H1 (cell line): Measurements from ENCODE around the gene UNC5B. TPM values are rescaled to one million over a fixed set of nuclear protein-coding genes. Genes with fewer than 3 reads are reported as not detected.

ENCODE experiments used
- CTCF ChIA-PET: fragments of 300-600 bp; sonication (Branson Sonifier 250); formaldehyde crosslinking; loops from one replicate; lab custom pipeline; 2021; ENCODE audit not compliant: partially characterized antibody; lab: Charles Lee
- POLR2A ChIA-PET: fragments of 300-600 bp; sonication (Branson Sonifier 250); formaldehyde crosslinking; loops from one replicate; lab custom pipeline; 2021; ENCODE audit warnings: inconsistent platforms; ENCODE audit not compliant: partially characterized antibody; lab: Charles Lee
- DNase-seq, 2 experiments: peaks; one replicate each; pipeline versions ENCODE4 v3.0.0 to v3.0.0-alpha.2; 2010 to 2022; ENCODE audit warnings: low spot score in 2 of 2, low read depth in 1 of 2, mixed read lengths in 1 of 2
- FAIRE-seq: peaks from 2 replicates; lab custom pipeline; 2011; peaks lifted over from hg19 to GRCh38; lab: Jason Lieb, UNC
- H2AFZ ChIP-seq: 2 replicates; pipeline ENCODE4 v1.8.1; 2012; ENCODE audit warnings: low read length, inconsistent platforms
- H2AK5ac ChIP-seq: 2 replicates; pipeline ENCODE4 v1.6.1; 2013; ENCODE audit warnings: low read depth, low read length
- H2BK120ac ChIP-seq: replicated peaks from 2 replicates; pipeline ENCODE3; 2013; ENCODE audit warnings: low read depth, low read length, inconsistent platforms
- H2BK12ac ChIP-seq: 2 replicates; pipeline ENCODE4 v1.6.1; 2013; ENCODE audit warnings: low read depth, low read length
- H2BK15ac ChIP-seq: 2 replicates; pipeline ENCODE4 v1.6.1; 2013; ENCODE audit warnings: low read length
- H2BK20ac ChIP-seq: 2 replicates; pipeline ENCODE4 v1.6.1; 2013; ENCODE audit warnings: low read length
- H2BK5ac ChIP-seq: 2 replicates; pipeline ENCODE4 v1.6.1; 2013; ENCODE audit warnings: low read depth, low read length
- H3K14ac ChIP-seq: 2 replicates; pipeline ENCODE4 v1.6.1; 2013; ENCODE audit warnings: inconsistent platforms; ENCODE audit not compliant: insufficient read length
- H3K18ac ChIP-seq: 2 replicates; pipeline ENCODE4 v1.6.1; 2013; ENCODE audit warnings: low read length; ENCODE audit errors: extremely low read depth
- H3K23ac ChIP-seq: 2 replicates; pipeline ENCODE4 v1.6.1; 2013; ENCODE audit warnings: inconsistent platforms; ENCODE audit not compliant: insufficient read length
- H3K23me2 ChIP-seq: 2 replicates; pipeline ENCODE4 v1.6.1; 2013; ENCODE audit warnings: low read depth, low read length
- H3K27ac ChIP-seq: 2 replicates; pipeline ENCODE4 v1.6.1; 2011; ENCODE audit warnings: low read depth, low read length, inconsistent platforms
- H3K27me3 ChIP-seq, 4 experiments: replicated peaks in 1 of 4; 1 replicate in 1 of 4; 2 replicates in 3 of 4; pipeline versions ENCODE4 v1.6.1 to v1.8.1; 2011 to 2013; ENCODE audit warnings: low read length in 3 of 4, mild to moderate bottlenecking in 3 of 4, inconsistent platforms in 2 of 4, mixed read lengths in 2 of 4, moderate library complexity in 1 of 4; ENCODE audit not compliant: control insufficient read depth in 3 of 4, insufficient read depth in 3 of 4; ENCODE audit errors: extremely low read depth in 1 of 4
- H3K36me3 ChIP-seq, 4 experiments: 2 replicates each; pipeline versions ENCODE4 v1.6.1 to v1.8.1; 2011 to 2013; ENCODE audit warnings: mild to moderate bottlenecking in 4 of 4, low read length in 3 of 4, moderate library complexity in 2 of 4, control low read depth in 1 of 4, inconsistent platforms in 1 of 4; ENCODE audit not compliant: insufficient read depth in 4 of 4, control insufficient read depth in 2 of 4
- H3K4ac ChIP-seq: replicated peaks from 2 replicates; pipeline ENCODE3; 2013; ENCODE audit warnings: low read length, low read depth, mixed read lengths, inconsistent platforms; ENCODE audit not compliant: insufficient read length
- H3K4me1 ChIP-seq, 4 experiments: replicated peaks in 1 of 4; 1 replicate in 1 of 4; 2 replicates in 3 of 4; pipeline versions ENCODE4 v1.6.1 to v1.8.1; 2011 to 2013; ENCODE audit warnings: low read length in 3 of 4, inconsistent platforms in 2 of 4, mixed read lengths in 1 of 4; ENCODE audit not compliant: insufficient read depth in 4 of 4, control insufficient read depth in 3 of 4
- H3K4me2 ChIP-seq, 2 experiments: 2 replicates each; pipeline versions ENCODE4 v1.6.1 to v1.8.1; 2011 to 2013; ENCODE audit warnings: low read depth in 2 of 2, low read length in 2 of 2, control low read depth in 1 of 2, inconsistent platforms in 1 of 2, mild to moderate bottlenecking in 1 of 2; ENCODE audit not compliant: insufficient read depth in 1 of 2
- H3K4me3 ChIP-seq, 4 experiments: fragments of 200-600, 300-600 bp in 1 of 4; sonication (generic), shearing (Covaris generic), sonication (Bioruptor Twin) in 1 of 4; 2 replicates each; pipeline versions ENCODE4 v1.5.1 to v1.8.1; 2011 to 2016; ENCODE audit warnings: low read length in 4 of 4, low read depth in 3 of 4, control low read depth in 2 of 4, inconsistent platforms in 2 of 4, mild to moderate bottlenecking in 2 of 4, mixed read lengths in 1 of 4, moderate library complexity in 1 of 4; ENCODE audit not compliant: insufficient read depth in 2 of 4; ENCODE audit errors: extremely low read depth in 1 of 4
- H3K56ac ChIP-seq: replicated peaks from 2 replicates; pipeline ENCODE3; 2013; ENCODE audit warnings: low read depth, mild to moderate bottlenecking, mixed read lengths, low read length, inconsistent platforms; ENCODE audit not compliant: insufficient read length
- H3K79me1 ChIP-seq: 2 replicates; pipeline ENCODE4 v1.6.1; 2013; ENCODE audit warnings: low read depth, low read length, control low read depth
- H3K79me2 ChIP-seq, 2 experiments: 2 replicates each; pipeline versions ENCODE4 v1.6.1 to v1.8.1; 2012 to 2013; ENCODE audit warnings: low read length in 2 of 2, mild to moderate bottlenecking in 2 of 2, inconsistent platforms in 1 of 2; ENCODE audit not compliant: insufficient read depth in 2 of 2, control insufficient read depth in 1 of 2
- H3K9ac ChIP-seq, 4 experiments: replicated peaks in 1 of 4; 1 replicate in 1 of 4; 2 replicates in 3 of 4; pipeline versions ENCODE4 v1.6.1 to v1.8.1; 2011 to 2013; ENCODE audit warnings: low read depth in 3 of 4, low read length in 3 of 4, control low read depth in 2 of 4, mild to moderate bottlenecking in 2 of 4, moderate library complexity in 2 of 4, inconsistent platforms in 1 of 4; ENCODE audit errors: extremely low read depth in 1 of 4
- H3K9me3 ChIP-seq, 2 experiments: 2 replicates each; pipeline versions ENCODE4 v1.6.1 to v1.8.1; 2012 to 2013; ENCODE audit warnings: mild to moderate bottlenecking in 2 of 2, moderate library complexity in 2 of 2, control low read depth in 1 of 2, inconsistent platforms in 1 of 2, low read depth in 1 of 2, low read length in 1 of 2, mixed read lengths in 1 of 2; ENCODE audit not compliant: insufficient read depth in 2 of 2
- H4K20me1 ChIP-seq, 2 experiments: replicated peaks in 1 of 2; 2 replicates each; pipeline versions ENCODE3 to v1.8.1; 2011 to 2013; ENCODE audit warnings: inconsistent platforms in 2 of 2, low read length in 2 of 2, mild to moderate bottlenecking in 1 of 2; ENCODE audit not compliant: insufficient read depth in 2 of 2, control insufficient read depth in 1 of 2
- H4K5ac ChIP-seq: 2 replicates; pipeline ENCODE4 v1.6.1; 2013; ENCODE audit warnings: low read length, low read depth, mixed read lengths, inconsistent platforms; ENCODE audit not compliant: insufficient read length
- H4K8ac ChIP-seq: 2 replicates; pipeline ENCODE4 v1.8.0; 2013; ENCODE audit warnings: mild to moderate bottlenecking, moderate library complexity, low read length, inconsistent platforms; ENCODE audit not compliant: insufficient read depth; ENCODE audit errors: extremely low read depth
- H4K91ac ChIP-seq: replicated peaks from 2 replicates; pipeline ENCODE3; 2013; ENCODE audit warnings: low read length, mixed read lengths, inconsistent platforms; ENCODE audit not compliant: insufficient read length
- CEBPB ChIP-seq: IDR thresholded peaks from 2 replicates; pipeline ENCODE4 v1.6.1; 2012; ENCODE audit warnings: low read depth, low read length
- EGR1 ChIP-seq: IDR thresholded peaks from 2 replicates; pipeline ENCODE4 v1.6.1; 2011; ENCODE audit warnings: low read depth, low read length, borderline replicate concordance
- KDM4A ChIP-seq: IDR thresholded peaks from one replicate; pipeline ENCODE4 v1.7.1; 2012; ENCODE audit warnings: low read depth, mild to moderate bottlenecking, moderate library complexity, low read length, inconsistent platforms; ENCODE audit not compliant: severe bottlenecking
- NANOG ChIP-seq: IDR thresholded peaks from 2 replicates; pipeline ENCODE4 v1.6.1; 2011; ENCODE audit warnings: low read length, low read depth, mild to moderate bottlenecking, inconsistent platforms; ENCODE audit not compliant: insufficient read depth, poor library complexity, severe bottlenecking
- SP2 ChIP-seq: IDR thresholded peaks from 2 replicates; pipeline ENCODE4 v1.6.1; 2012; ENCODE audit warnings: mild to moderate bottlenecking, low read length, inconsistent platforms
- TAF7 ChIP-seq: optimal IDR thresholded peaks from 2 replicates; pipeline ENCODE3; 2011; ENCODE audit warnings: low read depth, mild to moderate bottlenecking, inconsistent platforms, low read length, moderate library complexity, borderline replicate concordance
- TBP ChIP-seq: IDR thresholded peaks from 2 replicates; pipeline ENCODE4 v1.6.1; 2011; ENCODE audit warnings: low read depth, low read length, improper control_type of control experiment
- TEAD4 ChIP-seq: IDR thresholded peaks from 2 replicates; pipeline ENCODE4 v1.6.1; 2012; ENCODE audit warnings: low read depth, low read length, inconsistent platforms, mixed read lengths
- YY1 ChIP-seq: IDR thresholded peaks from 2 replicates; pipeline ENCODE4 v1.6.1; 2011; ENCODE audit warnings: low read depth, mild to moderate bottlenecking, low read length
- WGBS, 2 experiments: shearing (Covaris generic) in 1 of 2; methylation state at CpG; one replicate each; pipeline versions ENCODE4 v1.1.6 to v1.1.7; 2013 to 2015; ENCODE audit warnings: low lambda C conversion rate in 2 of 2, mixed read lengths in 2 of 2, inconsistent platforms in 1 of 2, low coverage in 1 of 2, missing lambda C conversion rate in 1 of 2; ENCODE audit not compliant: insufficient replicate concordance in 2 of 2, insufficient coverage in 1 of 2, insufficient read length in 1 of 2; ENCODE audit errors: extremely low coverage in 1 of 2, missing lambda C conversion rate in 1 of 2; 5-methylcytosine and 5-hydroxymethylcytosine counted together
- polyA plus RNA-seq, 7 experiments: library from polyadenylated mRNA; depleted of rRNA in 3 of 7; stranded (reverse) in 5 of 7; unstranded in 2 of 7; fragments of >200 nt in 5 of 7; fragments of 200-250 nt in 2 of 7; gene quantifications; 1 replicate in 5 of 7; 2 replicates in 1 of 7; 4 replicates in 1 of 7; pipeline versions ENCODE4 v1.2.1 to v1.2.3, GENCODE V29; 2011 to 2013; ENCODE audit warnings: missing spikeins in 2 of 7, mixed read lengths in 2 of 7
- total RNA-seq: library from RNA; stranded (reverse); fragmentation: NEBNext Ultra II Directional; extraction: Animal tissue kit (Norgen Biotek cat#: 25700); gene quantifications from 2 replicates; pipeline ENCODE4 v1.2.1, GENCODE V29; 2021
- TF ChIP-seq, protein P1 (sequence below): IDR thresholded peaks from 2 replicates; pipeline ENCODE4 v1.6.1; 2012; ENCODE audit warnings: low read length, inconsistent platforms
- TF ChIP-seq, protein P2 (sequence below): IDR thresholded peaks from 2 replicates; pipeline ENCODE4 v1.6.1; 2012; ENCODE audit warnings: inconsistent platforms

The UNC5B gene
- total and polyA plus RNA-seq, 2 of the 8 experiments (the other 6 are each of a cell fraction or from before 2014, with no cell fraction given): 27.9 to 31.8 TPM

DNA sequence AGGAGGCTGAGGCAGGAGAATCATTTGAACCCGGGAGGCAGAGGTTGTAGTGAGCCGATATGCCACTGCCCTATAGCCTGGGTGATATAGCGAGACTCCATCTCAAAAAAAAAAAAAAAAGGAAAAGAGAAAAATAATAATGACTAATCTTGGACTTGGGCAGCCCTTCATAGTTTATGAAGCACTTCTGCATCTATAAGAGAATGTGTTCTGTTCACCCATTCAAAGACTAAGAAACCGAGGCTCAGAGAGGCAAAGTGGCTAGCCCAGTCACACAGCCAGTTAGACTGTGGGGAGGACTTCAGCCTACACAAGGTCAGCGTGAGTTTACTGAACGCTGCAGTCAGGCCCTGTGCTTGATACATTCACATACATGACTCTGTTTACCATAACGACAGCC is 46.9 kb downstream of the UNC5B start:
- Histone ChIP-seq H3K27ac (no peak overlapping the region), H2AFZ (no peak overlapping the region), H2BK20ac (no peak overlapping the region), H3K56ac (no peak overlapping the region), H2BK5ac (no peak overlapping the region), H2AK5ac (no peak overlapping the region), H3K36me3 (no peaks in the 10 kb centered on the region), H3K4ac (no peak overlapping the region), H3K4me3 (no peak overlapping the region), H3K9me3 (no peaks in the 10 kb centered on the region), H2BK12ac (peak overlapping the region; percentile 55; the same call in 1 of the 2 replicates), H4K5ac (no peak overlapping the region), H2BK15ac (no peak overlapping the region), H2BK120ac (no peak overlapping the region), H3K23ac (no peak overlapping the region), H3K79me1 (no peaks in the 10 kb centered on the region), H3K4me2 (no peak overlapping the region), H4K20me1 (peaks cover 0 to 8% of the 10 kb centered on the region in 2 experiments), H4K8ac (no peak overlapping the region; the same call in 1 of the 2 replicates), H3K27me3 (peaks cover 0 to 2% (median 0%) of the 10 kb centered on the region in 4 experiments; a peak in 1 of 7 replicates), H3K4me1 (peaks cover 15 to 46% (median 34%) of the 10 kb centered on the region in 4 experiments), H3K79me2 (peaks cover 0 to 3% of the 10 kb centered on the region in 2 experiments; a peak in 1 of 4 replicates), H4K91ac (no peak overlapping the region), H3K23me2 (no peaks in the 10 kb centered on the region), H3K9ac (no peak overlapping the region), H3K14ac (no peak overlapping the region), H3K18ac (no peak overlapping the region)
- no peak for FAIRE-seq
- CTCF ChIA-PET: interaction anchor here (0.8 to 4.0 kb wide), 20 partner anchors 8 to 356 kb away, joined by 3 to 21 read pairs (median 4); no protein-coding TSS in a partner anchor
- no peak for DNase-seq
- POLR2A ChIA-PET: interaction anchor here (1.6 kb wide), 2 partner anchors 9 to 10 kb away, joined by 4 to 6 read pairs; no protein-coding TSS in a partner anchor
- WGBS, 2 experiments: 92% methylated on average over 6 of the region's 7 CpGs; no CpG with 5 or more reads in 1 of the 2 experiments
- TF ChIP-seq TBP (no peak), TAF7 (no peak), NANOG (no peak), CEBPB (no peak), SP2 (no peak), TEAD4 (no peak), EGR1 (no peak), YY1 (no peak), KDM4A (no peak)
- TF ChIP-seq, protein P1, sequence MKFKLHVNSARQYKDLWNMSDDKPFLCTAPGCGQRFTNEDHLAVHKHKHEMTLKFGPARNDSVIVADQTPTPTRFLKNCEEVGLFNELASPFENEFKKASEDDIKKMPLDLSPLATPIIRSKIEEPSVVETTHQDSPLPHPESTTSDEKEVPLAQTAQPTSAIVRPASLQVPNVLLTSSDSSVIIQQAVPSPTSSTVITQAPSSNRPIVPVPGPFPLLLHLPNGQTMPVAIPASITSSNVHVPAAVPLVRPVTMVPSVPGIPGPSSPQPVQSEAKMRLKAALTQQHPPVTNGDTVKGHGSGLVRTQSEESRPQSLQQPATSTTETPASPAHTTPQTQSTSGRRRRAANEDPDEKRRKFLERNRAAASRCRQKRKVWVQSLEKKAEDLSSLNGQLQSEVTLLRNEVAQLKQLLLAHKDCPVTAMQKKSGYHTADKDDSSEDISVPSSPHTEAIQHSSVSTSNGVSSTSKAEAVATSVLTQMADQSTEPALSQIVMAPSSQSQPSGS: no peak
- TF ChIP-seq, protein P2, sequence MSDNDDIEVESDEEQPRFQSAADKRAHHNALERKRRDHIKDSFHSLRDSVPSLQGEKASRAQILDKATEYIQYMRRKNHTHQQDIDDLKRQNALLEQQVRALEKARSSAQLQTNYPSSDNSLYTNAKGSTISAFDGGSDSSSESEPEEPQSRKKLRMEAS: no peak
